ENCODE data around the gene IGSF21. TPM values are rescaled to one million over a fixed set of nuclear protein-coding genes. Genes with fewer than 3 reads are reported as not detected.

IGSF21 gene
- polyA plus RNA-seq, 1 donor (not counting 4 experiments of a cell fraction or from before 2014, with no cell fraction given), result not detected

GRCh38 chr1:18124977-18125376 is 17.4 kb downstream of the IGSF21 start:
- no peak for TF ChIP-seq CTCF (optimal IDR thresholded peaks at IDR 0.05 in 1 of 3, IDR thresholded peaks at IDR 0.05 in 1 of 3, conservative IDR thresholded peaks at IDR 0.05 in 1 of 3; ENCODE audit: extremely low read depth in 1 of 3, insufficient read depth in 2 of 3, low read length in 3 of 3)
- no peak for TF ChIP-seq EZH2 (IDR thresholded peaks at IDR 0.05; ENCODE audit: low read length)
- Histone ChIP-seq H3K9me3 (ENCODE audit: control insufficient read depth, low read depth, low read length) (no peaks in the 10 kb centered on the region), H3K27me3 (ENCODE audit: control insufficient read depth, extremely low read depth, insufficient read depth, low read length) (no peaks in the 10 kb centered on the region), H3K27ac (ENCODE audit: control insufficient read depth, insufficient read depth, low read length) (no peak overlapping the region), H3K4me3 (ENCODE audit: control insufficient read depth in 2 of 3, extremely low read depth in 1 of 3, insufficient read depth in 2 of 3, low read depth in 1 of 3, low read length in 3 of 3) (no peak overlapping the region), H3K4me1 (ENCODE audit: control insufficient read depth, extremely low read depth, insufficient read depth, low read length) (no peaks in the 10 kb centered on the region), H3K4me2 (ENCODE audit: control insufficient read depth, extremely low read depth, insufficient read depth, low read depth, low read length) (no peak overlapping the region), H3K9ac (ENCODE audit: control insufficient read depth, extremely low read depth, insufficient read depth, low read length) (no peak overlapping the region), H2AFZ (ENCODE audit: control insufficient read depth, low read length) (no peak overlapping the region), H3K79me2 (ENCODE audit: control insufficient read depth, insufficient read depth, low read length) (no peaks in the 10 kb centered on the region), H4K20me1 (ENCODE audit: control insufficient read depth, extremely low read depth, insufficient read depth, low read length) (no peaks in the 10 kb centered on the region), H3K9me1 (ENCODE audit: control insufficient read depth, extremely low read depth, insufficient read depth, low read length) (no peaks in the 10 kb centered on the region), H3K36me3 (ENCODE audit: control insufficient read depth in 2 of 2, extremely low read depth in 1 of 2, insufficient read depth in 2 of 2, low read length in 2 of 2) (no peaks in the 10 kb centered on the region)
- dilution Hi-C loops (cut with MboI; ENCODE audit: extremely low pct_ligation_motif_present, low sequenced_read_pairs), result no loop called here
- DNase-seq (ENCODE audit: low read depth, low spot score), result no peak
- no peak for FAIRE-seq

- Histone ChIP-seq H3K9ac (ENCODE audit: control insufficient read depth, extremely low read depth, insufficient read depth, low read length) (no peak overlapping the region), H3K79me2 (ENCODE audit: control insufficient read depth, insufficient read depth, low read length) (no peaks in the 10 kb centered on the region), H3K4me3 (ENCODE audit: control insufficient read depth in 2 of 3, extremely low read depth in 1 of 3, insufficient read depth in 2 of 3, low read depth in 1 of 3, low read length in 3 of 3) (no peak overlapping the region), H2AFZ (ENCODE audit: control insufficient read depth, low read length) (no peak overlapping the region), H3K27ac (ENCODE audit: control insufficient read depth, insufficient read depth, low read length) (no peak overlapping the region), H3K36me3 (ENCODE audit: control insufficient read depth in 2 of 2, extremely low read depth in 1 of 2, insufficient read depth in 2 of 2, low read length in 2 of 2) (no peaks in the 10 kb centered on the region), H3K4me1 (ENCODE audit: control insufficient read depth, extremely low read depth, insufficient read depth, low read length) (no peaks in the 10 kb centered on the region), H3K9me1 (ENCODE audit: control insufficient read depth, extremely low read depth, insufficient read depth, low read length) (no peaks in the 10 kb centered on the region), H4K20me1 (ENCODE audit: control insufficient read depth, extremely low read depth, insufficient read depth, low read length) (no peaks in the 10 kb centered on the region), H3K4me2 (ENCODE audit: control insufficient read depth, extremely low read depth, insufficient read depth, low read depth, low read length) (no peak overlapping the region), H3K9me3 (ENCODE audit: control insufficient read depth, low read depth, low read length) (no peaks in the 10 kb centered on the region), H3K27me3 (ENCODE audit: control insufficient read depth, extremely low read depth, insufficient read depth, low read length) (peaks cover 4% of the 10 kb centered on the region)
- FAIRE-seq (no peak), DNase-seq (ENCODE audit: low read depth, low spot score) (no peak)
- no peak for TF ChIP-seq EZH2 (IDR thresholded peaks at IDR 0.05; ENCODE audit: low read length)
- no peak for TF ChIP-seq CTCF (optimal IDR thresholded peaks at IDR 0.05 in 1 of 3, IDR thresholded peaks at IDR 0.05 in 1 of 3, conservative IDR thresholded peaks at IDR 0.05 in 1 of 3; ENCODE audit: extremely low read depth in 1 of 3, insufficient read depth in 2 of 3, low read length in 3 of 3)
- dilution Hi-C loops (cut with MboI; ENCODE audit: extremely low pct_ligation_motif_present, low sequenced_read_pairs), result no loop called here
These were observed 19.0 kb downstream of the IGSF21 start for GRCh38 chr1:18126616-18127015.

All from keratinocyte (primary cell).